DOHH2 (cell line): Measurements from ENCODE around the gene PPP1R7.

Experiments used
- EZH2phosphoT487 ChIP-seq: fragments of 200-600 bp; sonication (generic); IDR thresholded peaks from 2 replicates; pipeline ENCODE4 v1.6.1; 2017; ENCODE audit warnings: borderline replicate concordance, mild to moderate bottlenecking, antibody characterized with exemption, low read length, moderate library complexity, mixed read lengths
- TF ChIP-seq, protein P1 (sequence below): fragments of 200-600 bp; sonication (generic); IDR thresholded peaks from one replicate; pipeline ENCODE4 v1.5.1; 2014; ENCODE audit warnings: antibody characterized with exemption, mild to moderate bottlenecking, low read depth, low read length; ENCODE audit not compliant: poor library complexity, severe bottlenecking

DNA sequence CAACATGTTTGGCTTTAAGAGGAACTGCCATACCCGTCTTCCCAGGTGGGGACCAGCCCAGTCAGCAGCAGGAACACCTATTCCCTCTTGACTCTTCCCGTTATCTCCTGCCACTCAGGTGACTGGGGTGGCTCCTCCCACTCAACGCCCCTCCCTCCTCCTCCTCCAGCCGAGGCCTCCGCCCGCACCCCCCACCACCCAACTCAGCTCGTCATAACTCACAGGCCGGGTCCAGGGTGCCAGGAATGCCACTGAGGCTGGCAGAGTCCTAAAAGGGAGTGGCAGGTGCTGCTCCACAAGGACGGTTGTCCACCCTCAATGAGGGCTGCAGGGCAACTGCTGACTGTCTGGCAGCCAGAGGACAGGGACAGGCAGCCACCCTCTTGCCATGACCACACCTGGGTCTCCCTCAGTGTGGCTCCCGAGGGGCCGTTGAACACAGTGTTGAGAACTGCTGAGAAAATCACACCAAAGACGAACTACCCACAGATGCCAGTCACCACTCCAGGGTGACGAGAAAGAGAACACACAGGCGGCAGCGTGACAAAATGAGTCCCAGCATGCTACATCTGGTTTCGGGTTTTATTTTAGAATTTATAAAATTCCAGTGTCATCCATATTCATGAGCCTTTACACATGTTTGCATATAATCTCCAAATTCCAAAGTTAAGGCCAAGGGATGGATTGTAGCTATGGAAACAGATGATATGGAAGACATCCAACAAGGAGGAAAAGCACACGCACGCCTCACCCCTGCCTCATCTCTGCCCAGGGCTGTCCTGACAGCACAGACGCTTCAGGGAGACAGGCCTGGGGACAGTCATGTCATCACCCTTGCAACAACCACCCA, 76.7 kb downstream of the PPP1R7 start:
- TF ChIP-seq, protein P1, sequence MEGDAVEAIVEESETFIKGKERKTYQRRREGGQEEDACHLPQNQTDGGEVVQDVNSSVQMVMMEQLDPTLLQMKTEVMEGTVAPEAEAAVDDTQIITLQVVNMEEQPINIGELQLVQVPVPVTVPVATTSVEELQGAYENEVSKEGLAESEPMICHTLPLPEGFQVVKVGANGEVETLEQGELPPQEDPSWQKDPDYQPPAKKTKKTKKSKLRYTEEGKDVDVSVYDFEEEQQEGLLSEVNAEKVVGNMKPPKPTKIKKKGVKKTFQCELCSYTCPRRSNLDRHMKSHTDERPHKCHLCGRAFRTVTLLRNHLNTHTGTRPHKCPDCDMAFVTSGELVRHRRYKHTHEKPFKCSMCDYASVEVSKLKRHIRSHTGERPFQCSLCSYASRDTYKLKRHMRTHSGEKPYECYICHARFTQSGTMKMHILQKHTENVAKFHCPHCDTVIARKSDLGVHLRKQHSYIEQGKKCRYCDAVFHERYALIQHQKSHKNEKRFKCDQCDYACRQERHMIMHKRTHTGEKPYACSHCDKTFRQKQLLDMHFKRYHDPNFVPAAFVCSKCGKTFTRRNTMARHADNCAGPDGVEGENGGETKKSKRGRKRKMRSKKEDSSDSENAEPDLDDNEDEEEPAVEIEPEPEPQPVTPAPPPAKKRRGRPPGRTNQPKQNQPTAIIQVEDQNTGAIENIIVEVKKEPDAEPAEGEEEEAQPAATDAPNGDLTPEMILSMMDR = no peak
- TF ChIP-seq EZH2phosphoT487 = no peak
